ENCODE measurements around the gene IMPDH1.

Gene IMPDH1

GRCh38 chr7:128405471-128406313 lies 4.1 kb downstream of the IMPDH1 start:
- no peak for DNase-seq (ENCODE audit: low read depth)

DNA sequence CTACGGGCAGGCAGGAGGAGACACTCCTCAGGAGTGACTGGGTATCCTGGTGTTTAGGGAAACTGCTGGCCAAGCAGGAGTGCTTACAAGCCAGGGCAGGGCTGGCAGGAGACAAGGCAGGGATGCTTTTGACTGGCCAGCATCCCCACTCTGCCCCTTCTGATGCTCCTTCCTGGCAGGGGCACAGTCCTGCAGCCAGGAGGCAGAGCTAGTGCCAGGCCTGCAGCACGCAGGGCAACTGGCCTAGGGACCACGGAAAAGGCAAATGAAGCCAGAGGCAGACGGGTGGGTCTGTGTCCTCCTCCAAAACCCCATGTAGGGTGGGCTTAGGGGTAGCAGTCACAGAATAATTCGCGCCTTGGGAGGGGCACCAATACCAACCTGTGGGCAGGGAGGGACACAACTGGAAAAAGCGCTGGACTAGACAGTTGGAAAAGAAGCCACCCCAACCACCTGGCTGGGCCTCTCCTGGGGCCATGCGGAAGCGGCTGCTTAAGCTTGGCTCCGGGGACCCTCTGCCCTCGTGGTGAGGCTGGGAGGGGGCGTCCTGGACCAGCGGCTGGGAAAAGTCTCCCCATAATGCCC lies 4.8 kb downstream of the IMPDH1 start:
- DNase-seq (ENCODE audit: low read depth) = no peak

DNA sequence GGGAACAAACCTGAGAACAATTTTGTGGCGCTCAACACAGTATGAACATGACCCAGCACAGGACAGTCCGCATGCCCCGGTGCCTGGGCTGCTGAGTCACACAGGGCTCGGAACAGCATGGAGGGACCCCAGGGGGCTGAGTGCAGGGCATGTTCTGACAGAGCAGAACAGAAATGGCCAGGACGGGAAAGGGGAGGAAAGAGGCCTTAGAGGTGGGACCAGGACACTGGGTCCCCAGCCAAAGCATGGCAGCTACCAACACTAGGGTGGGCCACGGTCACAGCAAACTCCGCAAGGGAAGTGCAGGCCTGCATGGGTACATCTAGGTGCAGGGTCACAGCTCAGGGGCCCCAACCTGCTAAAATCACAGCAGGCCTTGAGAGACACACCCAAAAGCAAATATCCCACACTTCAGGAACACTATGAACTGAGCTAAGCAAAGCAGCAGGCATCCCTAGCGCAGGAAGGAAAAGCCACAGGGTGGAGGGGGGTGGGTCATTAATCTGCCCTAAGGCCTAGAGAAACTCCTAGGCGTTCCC lies 5.6 kb downstream of the IMPDH1 start:
- no peak for DNase-seq (ENCODE audit: low read depth)

DNA sequence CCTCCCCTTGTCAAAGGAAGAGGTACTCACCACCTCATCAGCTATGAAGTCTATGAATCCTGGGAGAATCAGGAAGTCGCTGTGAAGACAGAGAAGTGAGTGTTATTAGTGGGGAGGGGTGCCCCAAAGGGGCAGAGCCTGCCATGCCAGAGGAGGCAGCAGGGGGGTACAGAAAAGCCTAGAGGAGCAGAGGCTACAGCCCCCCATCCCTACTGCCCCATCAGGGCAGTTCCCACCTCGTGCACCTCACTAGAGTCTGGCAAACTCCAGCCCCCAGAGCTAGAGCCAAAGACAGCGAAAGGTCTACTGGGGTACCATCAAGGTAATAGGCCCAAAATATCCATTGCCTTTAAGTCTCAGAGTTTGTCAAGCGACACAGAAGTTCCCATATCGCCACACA lies 6.1 kb downstream of the IMPDH1 start:
- DNase-seq (ENCODE audit: low read depth) = no peak

DNA sequence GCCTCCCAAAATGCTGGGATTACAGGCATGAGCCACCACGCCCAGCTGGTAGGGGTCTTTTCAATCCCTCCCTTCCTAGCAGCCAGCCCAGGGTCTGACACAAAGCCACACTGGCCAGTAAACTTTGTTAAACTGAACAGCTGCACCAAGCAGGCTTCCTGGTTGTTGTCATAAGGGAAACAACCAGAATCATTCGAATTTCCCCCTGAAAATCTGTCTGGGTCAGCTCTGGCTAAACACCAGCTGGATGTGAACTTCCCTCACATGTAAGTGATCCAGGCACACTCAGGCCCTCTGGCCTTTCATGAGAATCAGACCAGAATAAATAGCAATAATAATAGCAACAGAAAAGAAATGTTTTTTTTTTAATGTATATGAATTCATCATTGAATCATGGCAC lies 7.4 kb downstream of the IMPDH1 start:
- DNase-seq (ENCODE audit: low read depth) = no peak

- no peak for DNase-seq (ENCODE audit: low read depth)
Measured at GRCh38 chr7:128400566-128400965, 9.2 kb downstream of the IMPDH1 start.

DNA sequence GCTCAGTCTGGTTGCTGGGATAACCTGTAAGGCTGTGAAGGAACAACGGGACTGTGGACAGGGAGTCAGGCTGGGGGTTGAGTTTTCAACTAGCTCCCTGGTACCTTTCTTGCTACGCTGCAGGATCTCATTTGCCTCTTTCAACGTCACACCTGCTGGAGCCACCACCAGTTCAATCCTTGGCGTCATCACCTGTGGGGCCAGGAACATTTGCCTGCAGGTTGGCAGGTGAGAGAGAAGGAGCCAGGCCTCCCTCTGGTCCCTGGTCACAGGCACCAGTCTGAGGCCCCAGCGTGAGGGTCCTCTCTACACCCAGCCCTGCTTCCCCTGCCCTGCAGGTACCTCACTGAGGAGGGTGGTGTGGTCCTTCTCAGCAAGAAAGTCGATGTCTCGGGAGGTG lies 9.8 kb downstream of the IMPDH1 start:
- no peak for DNase-seq (ENCODE audit: low read depth)

- DNase-seq (ENCODE audit: low read depth) = no peak
Measured at GRCh38 chr7:128398841-128399135, 11.0 kb downstream of the IMPDH1 start.

DNA sequence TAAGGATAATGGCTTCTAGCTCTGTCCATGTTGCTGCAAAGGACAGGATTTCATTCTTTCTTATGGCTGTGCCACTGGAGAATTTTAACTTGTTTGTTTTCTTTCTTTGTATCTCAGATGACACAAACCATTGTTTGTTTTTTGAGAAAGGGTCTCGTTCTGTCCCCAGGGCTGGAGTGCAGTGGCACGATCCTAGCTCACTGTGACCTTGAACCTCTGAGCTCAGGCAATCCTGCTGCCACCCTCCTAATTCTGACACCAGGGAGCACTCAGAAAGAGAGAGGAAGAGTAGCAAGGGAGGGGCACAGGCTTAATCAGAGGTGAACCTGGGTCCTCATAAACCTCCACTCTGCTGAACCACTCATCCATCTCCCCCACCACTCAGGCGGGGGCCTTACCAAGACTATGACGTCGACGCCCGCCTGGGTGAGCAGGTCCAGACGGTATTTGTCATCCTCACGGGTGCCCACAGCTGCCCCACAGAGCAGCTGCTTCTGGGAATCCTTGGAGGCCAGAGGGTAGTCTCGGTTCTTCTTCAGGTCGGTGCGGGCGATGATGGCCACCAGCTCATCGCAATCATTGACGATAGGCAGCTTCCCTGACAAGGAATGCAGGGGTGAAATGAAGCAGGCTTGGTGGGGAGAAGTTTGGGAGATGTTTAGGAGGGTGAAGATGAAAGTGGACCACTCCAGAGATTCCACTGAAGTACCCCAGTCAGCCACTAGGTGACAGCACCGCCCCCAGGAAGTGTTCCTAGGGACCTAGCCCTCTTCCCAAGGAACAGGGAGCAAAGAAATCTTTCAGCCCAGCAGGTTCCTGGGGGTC lies 11.6 kb downstream of the IMPDH1 start:
- peak; percentile 16 for DNase-seq (ENCODE audit: low read depth)

GRCh38 chr7:128396357-128396756 lies 13.4 kb downstream of the IMPDH1 start:
- no peak for DNase-seq (ENCODE audit: low read depth)

DNA sequence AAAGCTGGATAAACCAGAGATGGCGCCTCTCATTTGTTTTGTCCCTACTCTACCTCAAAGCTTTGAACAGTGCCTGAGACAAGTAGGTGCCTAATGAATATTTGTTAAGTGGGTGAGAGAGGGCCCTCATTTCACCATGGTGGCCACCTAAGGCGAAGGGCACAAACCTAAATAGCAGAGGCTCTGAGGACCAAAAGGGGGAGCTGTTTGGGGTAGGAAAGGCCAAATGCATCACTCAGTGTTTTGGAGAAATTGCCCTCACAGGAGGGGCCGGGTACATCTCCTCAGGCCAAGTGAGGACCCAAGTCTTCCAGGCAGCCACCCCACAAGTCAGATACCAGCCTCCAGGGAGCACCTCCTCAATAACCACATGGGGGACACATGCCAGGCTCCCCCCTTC lies 14.0 kb downstream of the IMPDH1 start:
- no peak for DNase-seq (ENCODE audit: low read depth)

GRCh38 chr7:128394904-128395496 lies 14.8 kb downstream of the IMPDH1 start:
- DNase-seq (ENCODE audit: low read depth) = no peak

DNA sequence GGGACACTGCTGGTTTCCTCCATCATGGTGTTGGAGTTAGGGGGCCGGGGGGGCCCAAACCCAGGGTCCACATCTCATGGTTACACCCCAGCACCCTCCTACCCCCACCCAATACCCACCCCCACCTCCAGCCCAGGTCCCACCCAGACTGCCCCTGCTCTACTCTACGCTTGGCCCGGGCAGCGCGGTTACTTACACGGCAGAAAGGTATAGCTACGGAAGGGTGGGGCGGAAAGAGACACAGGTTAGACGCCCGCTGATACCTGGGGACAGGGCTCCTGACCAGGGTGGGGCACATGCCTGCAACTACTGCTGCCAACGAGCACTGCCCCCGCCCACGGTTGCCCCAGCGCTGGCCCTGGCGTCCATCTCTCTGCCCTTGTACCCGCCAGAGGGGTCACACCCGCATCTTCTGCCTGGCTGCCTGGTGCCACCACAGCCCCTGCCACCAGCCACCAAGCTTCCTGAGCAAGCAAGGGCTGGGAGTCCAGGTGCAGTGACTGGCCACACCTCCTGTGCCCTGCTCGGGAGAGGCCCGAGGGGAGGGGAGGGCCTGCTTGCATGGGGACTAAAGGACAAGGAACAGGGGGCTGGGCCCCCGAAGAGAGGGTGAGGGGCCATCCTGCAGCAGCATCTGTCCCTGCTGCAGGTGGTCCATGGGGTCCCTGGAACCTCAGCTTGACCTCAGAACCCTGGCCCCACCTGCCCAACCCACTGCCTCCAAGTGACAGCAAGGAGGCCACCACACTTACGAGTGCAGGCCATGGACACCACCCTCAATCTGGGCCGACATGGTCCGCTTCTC lies 16.1 kb downstream of the IMPDH1 start:
- DNase-seq (ENCODE audit: low read depth) = no peak

- DNase-seq (ENCODE audit: low read depth) = no peak
Measured at GRCh38 chr7:128392446-128393327, 17.1 kb downstream of the IMPDH1 start.

DNA sequence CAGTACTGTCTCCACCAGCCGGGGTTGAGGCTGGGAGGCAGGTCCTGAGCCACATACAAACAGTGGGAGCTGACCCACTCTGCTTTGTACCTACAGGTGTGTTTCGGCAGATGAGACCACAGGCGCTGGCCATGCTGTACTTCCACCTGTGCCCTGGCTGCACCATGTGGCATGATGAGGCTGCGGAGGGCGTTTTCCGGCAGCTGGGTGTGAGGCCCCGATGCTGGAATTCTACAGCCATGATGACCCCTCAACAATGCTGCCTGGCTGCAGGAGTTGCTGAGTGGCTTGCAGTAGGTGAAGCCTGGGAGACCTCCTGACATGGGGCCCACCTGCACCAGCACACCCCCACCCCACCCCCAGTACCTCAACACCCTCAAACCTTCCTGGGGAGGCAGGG lies 18.0 kb downstream of the IMPDH1 start:
- no peak for DNase-seq (ENCODE audit: low read depth)

DNA sequence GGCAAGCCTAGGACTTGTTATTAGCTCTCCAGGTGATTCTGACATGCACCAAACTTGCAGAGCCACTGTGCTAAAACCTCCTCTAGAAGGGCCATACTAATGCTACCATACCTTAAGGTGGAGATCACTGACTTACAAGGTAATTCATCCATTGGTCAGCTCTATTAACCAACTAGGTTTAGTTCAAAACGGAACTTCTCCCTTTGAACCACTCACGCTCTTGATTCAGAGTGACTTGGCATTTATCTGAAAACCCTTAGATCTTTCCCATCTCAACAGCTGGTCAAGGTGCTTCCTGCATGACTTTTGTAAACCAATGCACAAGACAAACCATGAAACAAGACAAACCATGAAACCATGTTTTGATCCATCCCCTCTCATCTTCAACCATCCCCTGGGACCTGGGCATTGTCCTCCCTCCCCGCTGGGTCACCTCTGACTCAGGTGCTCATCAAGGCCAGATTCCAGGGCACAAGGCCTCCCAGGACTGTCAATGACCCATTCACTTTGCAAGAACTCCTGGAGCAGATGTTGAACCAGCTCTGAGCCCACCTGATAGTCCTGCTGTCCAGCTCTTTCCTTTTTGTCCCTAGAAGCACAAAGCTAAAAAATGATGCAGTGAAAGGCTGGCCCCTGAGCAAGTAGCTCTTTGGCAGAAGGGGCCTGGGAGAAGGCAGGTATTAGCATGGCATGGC lies 18.8 kb downstream of the IMPDH1 start:
- no peak for DNase-seq (ENCODE audit: low read depth)

- no peak for DNase-seq (ENCODE audit: low read depth)
Measured at GRCh38 chr7:128389618-128390329, 20.0 kb downstream of the IMPDH1 start.

GRCh38 chr7:128389085-128389617 lies 20.6 kb downstream of the IMPDH1 start:
- DNase-seq (ENCODE audit: low read depth) = no peak

DNA sequence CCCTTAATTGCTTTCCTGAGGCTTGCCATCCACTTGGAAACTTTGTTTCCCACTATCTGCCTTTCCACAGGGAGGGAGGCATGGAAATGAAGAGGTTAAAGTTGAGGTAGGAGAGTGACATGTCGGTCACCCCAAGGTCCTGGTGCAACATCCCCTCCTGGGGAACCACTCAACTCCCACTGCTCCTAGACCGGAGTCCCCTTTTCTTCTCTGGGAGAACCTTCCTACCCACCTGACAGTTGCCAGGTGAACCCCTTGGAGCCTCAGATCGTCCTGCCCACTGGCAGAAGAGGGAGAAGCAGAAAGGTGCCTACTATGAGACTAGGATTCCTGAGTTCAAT lies 21.7 kb downstream of the IMPDH1 start:
- DNase-seq (ENCODE audit: low read depth) = no peak

Measured in fibroblast of the conjunctiva (primary cell).